PC-3 (cell line): ENCODE measurements around the gene KHDC4.

Experiments
- CTCF ChIP-seq: fragments of 300-600 bp; sonication (generic); conservative IDR thresholded peaks from 2 replicates; pipeline ENCODE4 v1.5.1; 2017; ENCODE audit warnings: antibody characterized with exemption, low read depth, mild to moderate bottlenecking, low read length
- EZH2 ChIP-seq: fragments of 300-600 bp; sonication (generic); IDR thresholded peaks from one replicate; pipeline ENCODE4 v1.6.1; 2017; ENCODE audit warnings: antibody characterized with exemption, mild to moderate bottlenecking, low read length; ENCODE audit not compliant: unreplicated experiment
- EZH2phosphoT487 ChIP-seq: fragments of 300-600 bp; sonication (generic); IDR thresholded peaks from 2 replicates; pipeline ENCODE4 v1.6.1; 2018; ENCODE audit warnings: mild to moderate bottlenecking, antibody characterized with exemption, low read length, borderline replicate concordance

GRCh38 chr1:155938220-155938627 is 4.0 kb upstream of the KHDC4 start:
- TF ChIP-seq CTCF (peak; percentile 94), EZH2 (no peak), EZH2phosphoT487 (no peak)
